Sigmoid colon (tissue), 7 donors: ENCODE results near the gene DDX1. TPM values are rescaled to one million over a fixed set of nuclear protein-coding genes. Genes with fewer than 3 reads are reported as not detected.
"Not testable (repeated sequence)": the region's sequence is repeated elsewhere in the genome, so short reads cannot be mapped to it uniquely, and the experiment has no call there.

Experiments
- DNase-seq: peaks from one replicate; pipeline ENCODE4 v3.0.0-alpha.2; 2019
- H3K27ac ChIP-seq, 4 donors: fragments of 200-600 bp; sonication (generic); one replicate each; pipeline ENCODE4 v1.5.1; 2016 to 2019; ENCODE audit warnings: mild to moderate bottlenecking in 1 of 4
- H3K27me3 ChIP-seq, 3 donors: fragments of 200-600 bp; sonication (generic); one replicate each; pipeline ENCODE4 v1.5.1; 2019; ENCODE audit warnings: mild to moderate bottlenecking in 1 of 3
- H3K36me3 ChIP-seq, 4 donors: fragments of 200-600 bp; sonication (generic); one replicate each; pipeline ENCODE4 v1.5.1; 2016 to 2019
- H3K4me1 ChIP-seq, 4 donors: fragments of 200-600 bp; sonication (generic); one replicate each; pipeline ENCODE4 v1.5.1; 2017 to 2019
- H3K4me3 ChIP-seq, 4 donors: fragments of 200-600 bp; sonication (generic); one replicate each; pipeline ENCODE4 v1.5.1; 2017 to 2019; ENCODE audit warnings: mild to moderate bottlenecking in 2 of 4, moderate library complexity in 1 of 4
- H3K9me3 ChIP-seq, 4 donors: fragments of 200-600 bp in 3 of 4; sonication (generic) in 3 of 4; one replicate each; pipeline versions ENCODE4 v1.5.1 to v1.6.1; 2013 to 2019
- CTCF ChIP-seq, 4 experiments: fragments of 450-650 bp in 3 of 4; fragments of 200-600 bp in 1 of 4; IDR thresholded peaks; one replicate each; pipeline ENCODE4 v1.5.1; 2016 to 2019; ENCODE audit warnings: antibody characterized with exemption in 4 of 4, mild to moderate bottlenecking in 3 of 4, moderate library complexity in 2 of 4
- EP300 ChIP-seq, 4 donors: sonication (generic); formaldehyde crosslinking; IDR thresholded peaks; one replicate each; pipeline ENCODE4 v1.6.1; 2017; ENCODE audit warnings: antibody characterized with exemption in 4 of 4
- POLR2A ChIP-seq, 2 donors: fragments of 450-650 bp; IDR thresholded peaks; one replicate each; pipeline ENCODE4 v1.6.1; 2016; ENCODE audit warnings: antibody characterized with exemption in 2 of 2, mild to moderate bottlenecking in 2 of 2, moderate library complexity in 2 of 2
- POLR2AphosphoS5 ChIP-seq, 4 donors: sonication (generic); formaldehyde crosslinking; IDR thresholded peaks; one replicate each; pipeline ENCODE4 v1.6.1; 2017; ENCODE audit warnings: antibody characterized with exemption in 4 of 4
- WGBS, 2 donors: extraction: QIAGEN DNeasy Blood & Tissue Kit; methylation state at CpG; one replicate each; pipeline ENCODE4 v1.1.7; 2013; 5-methylcytosine and 5-hydroxymethylcytosine counted together
- intact Hi-C: fragments of 100-400 bp; cut with DNase I; formaldehyde crosslinking; loops from one replicate; pipeline ENCODE4 v1.15.1; 2023
- polyA plus RNA-seq, 3 donors: library from polyadenylated mRNA; stranded (reverse); fragments of 200-250 nt; gene quantifications; one replicate each; pipeline ENCODE4 v1.2.3, GENCODE V29; 2013
- total RNA-seq, 4 donors: library from RNA; depleted of rRNA; stranded (reverse); fragments of >200 nt; gene quantifications; one replicate each; pipeline ENCODE4 v1.1.0, GENCODE V29; 2016
- donor health status: healthy with polysubstance abuse.
- donor health status: Bipolar disorder and iron deficiency.
- donor health status: healthy.

Gene DDX1
- 100 to 1,000 TPM in 1 of 4 donors, 10 to 100 TPM in 3; 67.9 to 104 (median 83.3) TPM for total RNA-seq
- 10 to 100 TPM; 59.2 to 67.9 (median 66.4) TPM for polyA plus RNA-seq

GRCh38 chr2:15591692-15592463 is at the start of gene DDX1:
TSS of gene DDX1 (plus strand) at chr2:15591868. CDS start at chr2:15591934, 66 bp downstream.
- peaks cover 0 to 33% (median 26%) of the 10 kb centered on the region in 4 donors for H3K4me1 ChIP-seq
- peak within 1 kb of the TSS; percentile 92 to 96 (median 94) for H3K27ac ChIP-seq
- peaks cover 3 to 24% (median 12%) of the 10 kb centered on the region in 4 donors for H3K36me3 ChIP-seq
- intact Hi-C loops = loop anchor here (1.0 kb wide), 1 partner anchor 31 kb away; the partner anchor contains the start of gene NBAS
- 0 to 1% methylated on average over 68 of the region's 68 CpGs for WGBS, 2 donors
- no peaks in the 10 kb centered on the region for H3K9me3 ChIP-seq
- no peaks in the 10 kb centered on the region for H3K27me3 ChIP-seq
- TF ChIP-seq CTCF (IDR thresholded peaks at IDR 0.05) (no peak), POLR2A (IDR thresholded peaks at IDR 0.05) (peak; percentile 56 to 59), EP300 (IDR thresholded peaks at IDR 0.05) (peak in 1 of 4 donors; percentile 23), POLR2AphosphoS5 (IDR thresholded peaks at IDR 0.05) (peak; percentile 86 to 95 (median 90))
- DNase-seq = peak; percentile 92
- peak within 1 kb of the TSS; percentile 86 to 98 (median 88) for H3K4me3 ChIP-seq

GRCh38 chr2:15542269-15542668 is 49.4 kb upstream of the DDX1 start:
- H3K9me3 ChIP-seq, DNase-seq, H3K4me1 ChIP-seq, H3K27me3 ChIP-seq, H3K27ac ChIP-seq, H3K36me3 ChIP-seq, intact Hi-C loops, H3K4me3 ChIP-seq: not testable (repeated sequence)
- 85 to 91% methylated on average over 1 to 3 of the region's 6 CpGs for WGBS, 2 donors

GRCh38 chr2:15543053-15543452 is 48.6 kb upstream of the DDX1 start:
- Histone ChIP-seq H3K4me3 (no peak overlapping the region), H3K27me3 (no peaks in the 10 kb centered on the region), H3K4me1 (peaks cover 0 to 6% (median 0%) of the 10 kb centered on the region in 4 donors), H3K9me3 (no peaks in the 10 kb centered on the region), H3K36me3 (peaks cover 0 to 10% (median 0%) of the 10 kb centered on the region in 4 donors), H3K27ac (no peak overlapping the region)
- TF ChIP-seq POLR2A (IDR thresholded peaks at IDR 0.05) (no peak), POLR2AphosphoS5 (IDR thresholded peaks at IDR 0.05) (no peak), CTCF (IDR thresholded peaks at IDR 0.05) (no peak), EP300 (IDR thresholded peaks at IDR 0.05) (no peak)
- intact Hi-C loops = no loop called here
- no peak for DNase-seq
- WGBS, 2 donors = 92 to 95% methylated on average over 3 of the region's 3 CpGs

GRCh38 chr2:15543541-15543940 is 48.1 kb upstream of the DDX1 start:
- Histone ChIP-seq H3K4me3 (no peak overlapping the region), H3K27me3 (no peaks in the 10 kb centered on the region), H3K27ac (no peak overlapping the region), H3K4me1 (peaks cover 0 to 6% (median 0%) of the 10 kb centered on the region in 4 donors), H3K36me3 (peaks cover 0 to 10% (median 0%) of the 10 kb centered on the region in 4 donors), H3K9me3 (no peaks in the 10 kb centered on the region)
- DNase-seq = no peak
- TF ChIP-seq POLR2AphosphoS5 (IDR thresholded peaks at IDR 0.05) (no peak), EP300 (IDR thresholded peaks at IDR 0.05) (no peak), POLR2A (IDR thresholded peaks at IDR 0.05) (no peak), CTCF (IDR thresholded peaks at IDR 0.05) (no peak)
- 90 to 93% methylated on average over 6 of the region's 6 CpGs for WGBS, 2 donors
- intact Hi-C loops = no loop called here

- 97 to 99% methylated on average over 2 of the region's 2 CpGs for WGBS, 2 donors
- no peak for DNase-seq
- Histone ChIP-seq H3K36me3 (peaks cover 0 to 13% (median 0%) of the 10 kb centered on the region in 4 donors), H3K27me3 (no peaks in the 10 kb centered on the region), H3K9me3 (no peaks in the 10 kb centered on the region), H3K4me1 (peaks cover 0 to 6% (median 0%) of the 10 kb centered on the region in 4 donors), H3K27ac (no peak overlapping the region), H3K4me3 (no peak overlapping the region)
- TF ChIP-seq POLR2A (IDR thresholded peaks at IDR 0.05) (no peak), POLR2AphosphoS5 (IDR thresholded peaks at IDR 0.05) (no peak), EP300 (IDR thresholded peaks at IDR 0.05) (no peak), CTCF (IDR thresholded peaks at IDR 0.05) (no peak)
- intact Hi-C loops = no loop called here
These were observed 47.4 kb upstream of the DDX1 start for GRCh38 chr2:15544227-15544626.
